PFSK-1 (cell line): ENCODE results near the gene ATP10A.

Source experiments
- FOXP2 ChIP-seq: optimal IDR thresholded peaks from 2 replicates; pipeline ENCODE3; 2011; ENCODE audit warnings: borderline replicate concordance, control low read depth, inconsistent platforms; ENCODE audit not compliant: insufficient read depth; ENCODE audit errors: extremely low read length, extremely low read depth
- POLR2AphosphoS5 ChIP-seq: IDR thresholded peaks from 2 replicates; pipeline ENCODE4 v1.6.1; 2012; ENCODE audit warnings: low read depth, mild to moderate bottlenecking, control low read depth, low read length, moderate library complexity
- REST ChIP-seq, 2 experiments: IDR thresholded peaks; 2 replicates each; pipeline versions ENCODE4 v1.6.1 to v1.8.0; 2011 to 2012; ENCODE audit warnings: low read depth in 2 of 2, low read length in 2 of 2, control low read depth in 1 of 2, inconsistent platforms in 1 of 2, mild to moderate bottlenecking in 1 of 2, moderate library complexity in 1 of 2; ENCODE audit not compliant: insufficient read depth in 1 of 2
- SIN3A ChIP-seq: IDR thresholded peaks from 2 replicates; pipeline ENCODE4 v1.6.1; 2012; ENCODE audit warnings: mild to moderate bottlenecking, low read length, moderate library complexity, borderline replicate concordance; ENCODE audit not compliant: insufficient read depth
- TAF1 ChIP-seq: IDR thresholded peaks from 2 replicates; pipeline ENCODE4 v1.6.1; 2012; ENCODE audit warnings: low read length, control low read depth, borderline replicate concordance; ENCODE audit not compliant: insufficient read depth

ATP10A gene

GRCh38 chr15:25787381-25787780, 75.7 kb downstream of the ATP10A start:
- TF ChIP-seq TAF1: no peak
- TF ChIP-seq SIN3A: no peak
- TF ChIP-seq FOXP2: no peak
- TF ChIP-seq POLR2AphosphoS5: no peak
- no peak for TF ChIP-seq REST (IDR thresholded peaks at IDR 0.05; ENCODE audit: insufficient read depth in 1 of 2, low read depth in 2 of 2, low read length in 2 of 2)

DNA sequence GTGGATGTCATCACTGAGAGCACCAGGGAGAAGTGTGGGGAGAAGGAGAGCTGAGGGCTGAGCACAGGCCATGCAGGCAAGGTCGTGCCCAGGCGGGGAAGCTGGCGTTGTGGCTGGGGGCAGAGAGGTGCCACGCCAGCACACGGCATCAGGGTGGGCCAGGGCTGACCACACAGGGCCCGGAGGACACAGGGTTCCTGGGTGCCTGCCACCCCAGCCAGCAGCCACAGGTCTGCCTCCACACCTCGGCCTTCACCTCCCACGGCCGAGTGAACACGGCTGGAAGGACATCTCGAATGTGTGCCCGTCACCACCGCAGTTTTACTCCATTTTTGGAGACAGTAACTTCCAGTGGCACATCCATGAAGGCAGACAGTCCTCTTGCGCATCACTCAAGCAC, 77.1 kb downstream of the ATP10A start:
- TF ChIP-seq SIN3A: no peak
- no peak for TF ChIP-seq FOXP2
- no peak for TF ChIP-seq REST (IDR thresholded peaks at IDR 0.05; ENCODE audit: insufficient read depth in 1 of 2, low read depth in 2 of 2, low read length in 2 of 2)
- TF ChIP-seq TAF1: no peak
- no peak for TF ChIP-seq POLR2AphosphoS5

GRCh38 chr15:25785641-25786025, 77.5 kb downstream of the ATP10A start:
- TF ChIP-seq REST (IDR thresholded peaks at IDR 0.05; ENCODE audit: insufficient read depth in 1 of 2, low read depth in 2 of 2, low read length in 2 of 2) (no peak), SIN3A (no peak)

- TF ChIP-seq TAF1: no peak
Measured at GRCh38 chr15:25784876-25785640, 78.1 kb downstream of the ATP10A start.

GRCh38 chr15:25783607-25784540, 79.3 kb downstream of the ATP10A start:
- TF ChIP-seq FOXP2: no peak
- no peak for TF ChIP-seq SIN3A
- TF ChIP-seq REST (IDR thresholded peaks at IDR 0.05; ENCODE audit: insufficient read depth in 1 of 2, low read depth in 2 of 2, low read length in 2 of 2): no peak
- TF ChIP-seq TAF1: no peak
- TF ChIP-seq POLR2AphosphoS5: no peak
